ENCODE data around the gene DLG1. TPM values are rescaled to one million over a fixed set of nuclear protein-coding genes. Genes with fewer than 3 reads are reported as not detected.

DLG1 gene
- polyA plus RNA-seq, 1 donor from 2014 or later, result 43.9 TPM

- Histone ChIP-seq H3K27ac (ENCODE audit: low read length) (no peak overlapping the region), H3K79me2 (replicated peaks; ENCODE audit: insufficient read depth, low read length) (peaks cover 40% of the 10 kb centered on the region), H2AFZ (ENCODE audit: low read depth, low read length) (no peak overlapping the region), H4K20me1 (ENCODE audit: insufficient read depth) (no peaks in the 10 kb centered on the region), H3K9me2 (ENCODE audit: insufficient read depth, low read length) (no peaks in the 10 kb centered on the region), H3K9ac (ENCODE audit: low read length) (no peak overlapping the region), H3K27me3 (ENCODE audit: insufficient read depth, low read depth, low read length) (no peaks in the 10 kb centered on the region), H3F3A (ENCODE audit: insufficient read depth, low read length, poor library complexity, severe bottlenecking) (no peaks in the 10 kb centered on the region), H3K9me3 (ENCODE audit: low read length) (no peaks in the 10 kb centered on the region), H3K36me3 (ENCODE audit: insufficient read depth, low read length) (no peaks in the 10 kb centered on the region), H3K4me2 (ENCODE audit: low read length) (no peak overlapping the region), H3K4me3 (ENCODE audit: low read length) (no peak overlapping the region)
- TF ChIP-seq SMC3 (conservative IDR thresholded peaks at IDR 0.05; ENCODE audit: poor library complexity) (no peak), MXI1 (conservative IDR thresholded peaks at IDR 0.05; ENCODE audit: poor library complexity, severe bottlenecking) (no peak), TAF1 (IDR thresholded peaks at IDR 0.05; ENCODE audit: low read depth) (no peak), POLR2AphosphoS5 (IDR thresholded peaks at IDR 0.05) (no peak), RAD21 (conservative IDR thresholded peaks at IDR 0.05) (no peak), EP300 (conservative IDR thresholded peaks at IDR 0.05; ENCODE audit: poor library complexity, severe bottlenecking) (no peak), EZH2 (IDR thresholded peaks at IDR 0.05; ENCODE audit: borderline replicate concordance, insufficient read depth, low read length, poor library complexity, severe bottlenecking) (no peak), CTCF (IDR thresholded peaks at IDR 0.05; ENCODE audit: poor library complexity, severe bottlenecking) (no peak)
- TF ChIP-seq, protein P1, sequence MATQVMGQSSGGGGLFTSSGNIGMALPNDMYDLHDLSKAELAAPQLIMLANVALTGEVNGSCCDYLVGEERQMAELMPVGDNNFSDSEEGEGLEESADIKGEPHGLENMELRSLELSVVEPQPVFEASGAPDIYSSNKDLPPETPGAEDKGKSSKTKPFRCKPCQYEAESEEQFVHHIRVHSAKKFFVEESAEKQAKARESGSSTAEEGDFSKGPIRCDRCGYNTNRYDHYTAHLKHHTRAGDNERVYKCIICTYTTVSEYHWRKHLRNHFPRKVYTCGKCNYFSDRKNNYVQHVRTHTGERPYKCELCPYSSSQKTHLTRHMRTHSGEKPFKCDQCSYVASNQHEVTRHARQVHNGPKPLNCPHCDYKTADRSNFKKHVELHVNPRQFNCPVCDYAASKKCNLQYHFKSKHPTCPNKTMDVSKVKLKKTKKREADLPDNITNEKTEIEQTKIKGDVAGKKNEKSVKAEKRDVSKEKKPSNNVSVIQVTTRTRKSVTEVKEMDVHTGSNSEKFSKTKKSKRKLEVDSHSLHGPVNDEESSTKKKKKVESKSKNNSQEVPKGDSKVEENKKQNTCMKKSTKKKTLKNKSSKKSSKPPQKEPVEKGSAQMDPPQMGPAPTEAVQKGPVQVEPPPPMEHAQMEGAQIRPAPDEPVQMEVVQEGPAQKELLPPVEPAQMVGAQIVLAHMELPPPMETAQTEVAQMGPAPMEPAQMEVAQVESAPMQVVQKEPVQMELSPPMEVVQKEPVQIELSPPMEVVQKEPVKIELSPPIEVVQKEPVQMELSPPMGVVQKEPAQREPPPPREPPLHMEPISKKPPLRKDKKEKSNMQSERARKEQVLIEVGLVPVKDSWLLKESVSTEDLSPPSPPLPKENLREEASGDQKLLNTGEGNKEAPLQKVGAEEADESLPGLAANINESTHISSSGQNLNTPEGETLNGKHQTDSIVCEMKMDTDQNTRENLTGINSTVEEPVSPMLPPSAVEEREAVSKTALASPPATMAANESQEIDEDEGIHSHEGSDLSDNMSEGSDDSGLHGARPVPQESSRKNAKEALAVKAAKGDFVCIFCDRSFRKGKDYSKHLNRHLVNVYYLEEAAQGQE (IDR thresholded peaks at IDR 0.05; ENCODE audit: borderline replicate concordance), result no peak
These were observed 30.1 kb downstream of the DLG1 start for GRCh38 chr3:197268294-197268693.

GRCh38 chr3:197266331-197266730 is 32.1 kb downstream of the DLG1 start:
- peaks cover 28% of the 10 kb centered on the region for H3K79me2 ChIP-seq (replicated peaks; ENCODE audit: insufficient read depth, low read length)
- no peak overlapping the region for H3K4me2 ChIP-seq (ENCODE audit: low read length)
- no peaks in the 10 kb centered on the region for H3K36me3 ChIP-seq (ENCODE audit: insufficient read depth, low read length)
- H3K4me3 ChIP-seq (ENCODE audit: low read length), result no peak overlapping the region
- no peaks in the 10 kb centered on the region for H3K9me2 ChIP-seq (ENCODE audit: insufficient read depth, low read length)
- no peak for TF ChIP-seq POLR2AphosphoS5 (IDR thresholded peaks at IDR 0.05)
- TF ChIP-seq TAF1 (IDR thresholded peaks at IDR 0.05; ENCODE audit: low read depth), result no peak
- no peak for TF ChIP-seq CTCF (IDR thresholded peaks at IDR 0.05; ENCODE audit: poor library complexity, severe bottlenecking)
- no peak for TF ChIP-seq EP300 (conservative IDR thresholded peaks at IDR 0.05; ENCODE audit: poor library complexity, severe bottlenecking)
- TF ChIP-seq MXI1 (conservative IDR thresholded peaks at IDR 0.05; ENCODE audit: poor library complexity, severe bottlenecking), result no peak
- no peak for TF ChIP-seq RAD21 (conservative IDR thresholded peaks at IDR 0.05)
- TF ChIP-seq, protein P1 (IDR thresholded peaks at IDR 0.05; ENCODE audit: borderline replicate concordance), result no peak
- TF ChIP-seq SMC3 (conservative IDR thresholded peaks at IDR 0.05; ENCODE audit: poor library complexity), result no peak
- no peaks in the 10 kb centered on the region for H4K20me1 ChIP-seq (ENCODE audit: insufficient read depth)
- H3F3A ChIP-seq (ENCODE audit: insufficient read depth, low read length, poor library complexity, severe bottlenecking), result no peaks in the 10 kb centered on the region
- no peaks in the 10 kb centered on the region for H3K27me3 ChIP-seq (ENCODE audit: insufficient read depth, low read depth, low read length)
- no peaks in the 10 kb centered on the region for H3K9me3 ChIP-seq (ENCODE audit: low read length)
- H3K9ac ChIP-seq (ENCODE audit: low read length), result no peak overlapping the region
- H2AFZ ChIP-seq (ENCODE audit: low read depth, low read length), result no peak overlapping the region
- H3K27ac ChIP-seq (ENCODE audit: low read length), result no peak overlapping the region

Measured in neural cell (in vitro differentiated cells).